Measurements from ENCODE around the gene CYB561D2. TPM values are rescaled to one million over a fixed set of nuclear protein-coding genes. Genes with fewer than 3 reads are reported as not detected.

The CYB561D2 gene
- total RNA-seq, 1 donor from 2014 or later = 12.9 TPM

GRCh38 chr3:50341996-50342650 is 8.5 kb upstream of the CYB561D2 start:
- no peak for DNase-seq (ENCODE audit: low spot score in 2 of 2, unreplicated experiment in 2 of 2)
- Mint-ChIP-seq H3K27ac (no peak overlapping the region), H3K9me3 (no peaks in the 10 kb centered on the region), H3K36me3 (no peaks in the 10 kb centered on the region), H3K27me3 (ENCODE audit: low read depth) (peaks cover 71% of the 10 kb centered on the region), H3K4me1 (peaks cover 31% of the 10 kb centered on the region), H3K4me3 (no peak overlapping the region)
- TF ChIP-seq, protein P1, sequence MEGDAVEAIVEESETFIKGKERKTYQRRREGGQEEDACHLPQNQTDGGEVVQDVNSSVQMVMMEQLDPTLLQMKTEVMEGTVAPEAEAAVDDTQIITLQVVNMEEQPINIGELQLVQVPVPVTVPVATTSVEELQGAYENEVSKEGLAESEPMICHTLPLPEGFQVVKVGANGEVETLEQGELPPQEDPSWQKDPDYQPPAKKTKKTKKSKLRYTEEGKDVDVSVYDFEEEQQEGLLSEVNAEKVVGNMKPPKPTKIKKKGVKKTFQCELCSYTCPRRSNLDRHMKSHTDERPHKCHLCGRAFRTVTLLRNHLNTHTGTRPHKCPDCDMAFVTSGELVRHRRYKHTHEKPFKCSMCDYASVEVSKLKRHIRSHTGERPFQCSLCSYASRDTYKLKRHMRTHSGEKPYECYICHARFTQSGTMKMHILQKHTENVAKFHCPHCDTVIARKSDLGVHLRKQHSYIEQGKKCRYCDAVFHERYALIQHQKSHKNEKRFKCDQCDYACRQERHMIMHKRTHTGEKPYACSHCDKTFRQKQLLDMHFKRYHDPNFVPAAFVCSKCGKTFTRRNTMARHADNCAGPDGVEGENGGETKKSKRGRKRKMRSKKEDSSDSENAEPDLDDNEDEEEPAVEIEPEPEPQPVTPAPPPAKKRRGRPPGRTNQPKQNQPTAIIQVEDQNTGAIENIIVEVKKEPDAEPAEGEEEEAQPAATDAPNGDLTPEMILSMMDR (IDR thresholded peaks at IDR 0.05; ENCODE audit: unreplicated experiment) = no peak

DNA sequence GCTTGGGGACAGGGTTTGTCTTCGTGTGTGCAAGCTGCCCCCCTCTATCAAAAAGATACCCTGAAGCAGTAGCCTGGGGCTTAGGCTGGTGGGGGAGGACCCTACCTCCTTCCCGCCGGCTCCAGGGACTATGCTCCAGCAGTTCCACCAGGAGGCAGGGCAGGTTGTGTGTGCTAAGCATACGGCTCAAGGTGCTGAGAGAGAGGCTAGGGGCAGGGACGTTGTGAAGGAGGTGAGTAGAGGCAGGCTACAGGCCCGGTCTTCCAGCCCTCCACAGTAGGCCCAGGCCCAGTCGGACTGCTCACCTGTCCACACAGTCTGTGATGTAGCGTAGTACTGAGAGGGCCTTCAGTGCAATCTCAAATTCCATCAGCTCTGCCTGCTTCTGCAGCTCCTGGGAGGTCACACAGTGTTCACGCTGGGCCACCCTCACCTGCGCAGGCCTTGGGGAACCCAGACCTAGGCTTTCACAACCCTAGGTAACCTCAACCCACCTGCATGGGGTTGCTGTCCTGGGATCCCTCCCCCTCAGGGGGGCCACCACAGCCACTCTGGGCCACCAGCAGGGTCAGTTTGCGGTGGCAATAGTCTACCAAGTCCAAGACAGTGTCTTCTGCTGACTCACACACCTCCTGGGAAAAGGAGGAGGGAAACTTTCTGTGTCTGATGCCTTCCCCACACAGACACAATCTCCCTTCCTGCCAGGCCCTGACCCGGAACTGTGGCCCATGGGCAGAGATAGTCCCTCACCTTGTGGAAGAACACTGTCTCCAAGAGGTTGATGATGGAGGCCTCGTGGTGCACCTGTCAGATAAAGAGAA is 7.6 kb upstream of the CYB561D2 start:
- no peak overlapping the region for H3K27ac Mint-ChIP-seq
- H3K9me3 Mint-ChIP-seq = no peaks in the 10 kb centered on the region
- H3K4me1 Mint-ChIP-seq = peaks cover 27% of the 10 kb centered on the region
- no peak overlapping the region for H3K4me3 Mint-ChIP-seq
- H3K27me3 Mint-ChIP-seq (ENCODE audit: low read depth) = peaks cover 71% of the 10 kb centered on the region
- DNase-seq (ENCODE audit: low spot score in 2 of 2, unreplicated experiment in 2 of 2) = no peak
- TF ChIP-seq, protein P1 (IDR thresholded peaks at IDR 0.05; ENCODE audit: unreplicated experiment) = no peak
- H3K36me3 Mint-ChIP-seq = no peaks in the 10 kb centered on the region

- H3K4me3 Mint-ChIP-seq = peak overlapping the region; percentile 59
- no peaks in the 10 kb centered on the region for H3K36me3 Mint-ChIP-seq
- peaks cover 56% of the 10 kb centered on the region for H3K27me3 Mint-ChIP-seq (ENCODE audit: low read depth)
Measured at GRCh38 chr3:50345008-50345407, 5.7 kb upstream of the CYB561D2 start.

GRCh38 chr3:50345586-50346234 is 5.0 kb upstream of the CYB561D2 start, which contains the start of gene ZMYND10:
TSS of gene ZMYND10 (minus strand) at chr3:50345732. CDS start at chr3:50345579, 153 bp downstream.
- DNase-seq (ENCODE audit: low spot score in 2 of 2, unreplicated experiment in 2 of 2) = peak in 1 of 2 experiments; percentile 68
- Mint-ChIP-seq H3K27ac (no peak within 1 kb of the TSS), H3K4me1 (peaks cover 19% of the 10 kb centered on the region), H3K36me3 (no peaks in the 10 kb centered on the region), H3K27me3 (ENCODE audit: low read depth) (peaks cover 50% of the 10 kb centered on the region), H3K9me3 (no peaks in the 10 kb centered on the region), H3K4me3 (peak within 1 kb of the TSS; percentile 59)
- TF ChIP-seq, protein P1 (IDR thresholded peaks at IDR 0.05; ENCODE audit: unreplicated experiment) = no peak

More at GRCh38 chr3:50345008-50345407, 5.7 kb upstream of the CYB561D2 start:
- H3K27ac Mint-ChIP-seq = no peak overlapping the region
- H3K9me3 Mint-ChIP-seq = no peaks in the 10 kb centered on the region
- no peak for DNase-seq (ENCODE audit: low spot score in 2 of 2, unreplicated experiment in 2 of 2)
- TF ChIP-seq, protein P1 (IDR thresholded peaks at IDR 0.05; ENCODE audit: unreplicated experiment) = no peak
- peaks cover 14% of the 10 kb centered on the region for H3K4me1 Mint-ChIP-seq

GRCh38 chr3:50347187-50347813 is 3.4 kb upstream of the CYB561D2 start:
- H3K9me3 Mint-ChIP-seq = no peaks in the 10 kb centered on the region
- H3K4me1 Mint-ChIP-seq = peaks cover 24% of the 10 kb centered on the region
- no peaks in the 10 kb centered on the region for H3K36me3 Mint-ChIP-seq
- peak in 1 of 2 experiments; percentile 76 for DNase-seq (ENCODE audit: low spot score in 2 of 2, unreplicated experiment in 2 of 2)
- H3K27me3 Mint-ChIP-seq (ENCODE audit: low read depth) = peaks cover 34% of the 10 kb centered on the region
- H3K27ac Mint-ChIP-seq = no peak overlapping the region
- TF ChIP-seq, protein P1 (IDR thresholded peaks at IDR 0.05; ENCODE audit: unreplicated experiment) = peak; percentile 67
- H3K4me3 Mint-ChIP-seq = no peak overlapping the region

Measured in mesothelial cell of epicardium (in vitro differentiated cells).